Trophoblast cell (in vitro differentiated cells and primary cell): Measurements from ENCODE around the gene EVC2.

Experiments
- DNase-seq, 2 donors: peaks; one replicate each; pipeline ENCODE4 v3.0.0-alpha.2; 2016
- H2AFZ ChIP-seq: 2 replicates; pipeline ENCODE4 v1.6.1; 2013; ENCODE audit warnings: low read length, moderate library complexity, mild to moderate bottlenecking; ENCODE audit not compliant: insufficient read depth, poor library complexity
- H2AK5ac ChIP-seq: 2 replicates; pipeline ENCODE4 v1.6.1; 2013; ENCODE audit warnings: mild to moderate bottlenecking, low read length
- H2BK120ac ChIP-seq: 2 replicates; pipeline ENCODE4 v1.6.1; 2013; ENCODE audit warnings: low read length, mild to moderate bottlenecking, moderate library complexity; ENCODE audit not compliant: insufficient read depth, poor library complexity
- H2BK12ac ChIP-seq: 2 replicates; pipeline ENCODE4 v1.6.1; 2013; ENCODE audit warnings: mild to moderate bottlenecking, low read length, moderate library complexity
- H2BK5ac ChIP-seq: 2 replicates; pipeline ENCODE4 v1.6.1; 2013; ENCODE audit warnings: low read length, low read depth, moderate library complexity, mild to moderate bottlenecking; ENCODE audit not compliant: poor library complexity
- H3K14ac ChIP-seq: 2 replicates; pipeline ENCODE4 v1.6.1; 2013; ENCODE audit warnings: mild to moderate bottlenecking, low read length
- H3K18ac ChIP-seq: 2 replicates; pipeline ENCODE4 v1.6.1; 2013; ENCODE audit warnings: mild to moderate bottlenecking, low read length
- H3K23ac ChIP-seq: 2 replicates; pipeline ENCODE4 v1.6.1; 2013; ENCODE audit warnings: low read length
- H3K27ac ChIP-seq: 2 replicates; pipeline ENCODE4 v1.5.1; 2013; ENCODE audit warnings: low read depth, mild to moderate bottlenecking, inconsistent platforms, low read length, moderate library complexity
- H3K27me3 ChIP-seq: 2 replicates; pipeline ENCODE4 v1.6.1; 2013; ENCODE audit warnings: inconsistent platforms, mild to moderate bottlenecking, low read length, moderate library complexity; ENCODE audit not compliant: insufficient read depth
- H3K36me3 ChIP-seq, 2 experiments: 1 replicate in 1 of 2; 2 replicates in 1 of 2; pipeline ENCODE4 v1.6.1; 2013; ENCODE audit warnings: low read length in 2 of 2, mild to moderate bottlenecking in 2 of 2, moderate library complexity in 1 of 2; ENCODE audit not compliant: insufficient read depth in 2 of 2, control insufficient read depth in 1 of 2
- H3K4ac ChIP-seq: 2 replicates; pipeline ENCODE4 v1.6.1; 2013; ENCODE audit warnings: low read depth, mild to moderate bottlenecking, low read length, moderate library complexity
- H3K4me1 ChIP-seq, 2 experiments: 1 replicate in 1 of 2; 2 replicates in 1 of 2; pipeline ENCODE4 v1.6.1; 2013; ENCODE audit warnings: low read length in 2 of 2, mild to moderate bottlenecking in 2 of 2, moderate library complexity in 1 of 2; ENCODE audit not compliant: insufficient read depth in 2 of 2, control insufficient read depth in 1 of 2
- H3K4me2 ChIP-seq: 2 replicates; pipeline ENCODE4 v1.6.1; 2013; ENCODE audit warnings: inconsistent platforms, mild to moderate bottlenecking, low read length, moderate library complexity
- H3K4me3 ChIP-seq: 2 replicates; pipeline ENCODE4 v1.5.1; 2013; ENCODE audit warnings: mild to moderate bottlenecking, low read depth, low read length, inconsistent platforms
- H3K79me1 ChIP-seq: one replicate; pipeline ENCODE4 v1.6.1; 2013; ENCODE audit warnings: low read length
- H3K79me2 ChIP-seq: 2 replicates; pipeline ENCODE4 v1.6.1; 2013; ENCODE audit warnings: low read length, mild to moderate bottlenecking; ENCODE audit not compliant: control insufficient read depth, insufficient read depth, poor library complexity
- H3K9ac ChIP-seq: 2 replicates; pipeline ENCODE4 v1.6.1; 2013; ENCODE audit warnings: mild to moderate bottlenecking, low read length
- H3K9me3 ChIP-seq: 2 replicates; pipeline ENCODE4 v1.6.1; 2013; ENCODE audit warnings: low read depth, mild to moderate bottlenecking, control low read depth, inconsistent platforms, low read length; ENCODE audit not compliant: insufficient read depth
- H4K12ac ChIP-seq: 2 replicates; pipeline ENCODE4 v1.6.1; 2013; ENCODE audit warnings: low read depth, mild to moderate bottlenecking, low read length, moderate library complexity
- H4K8ac ChIP-seq: 2 replicates; pipeline ENCODE4 v1.6.1; 2013; ENCODE audit warnings: low read depth, mild to moderate bottlenecking, low read length, moderate library complexity
- H4K91ac ChIP-seq: one replicate; pipeline ENCODE4 v1.6.1; 2013; ENCODE audit warnings: low read depth, mild to moderate bottlenecking, low read length, moderate library complexity
- WGBS: extraction: QIAGEN DNeasy Blood & Tissue Kit; methylation state at CpG from one replicate; pipeline ENCODE4 v1.1.7; 2013; ENCODE audit warnings: missing lambda C conversion rate; ENCODE audit not compliant: insufficient read length, insufficient coverage; ENCODE audit errors: extremely low coverage; 5-methylcytosine and 5-hydroxymethylcytosine counted together

EVC2 gene

GRCh38 chr4:5532100-5532499, 176.3 kb downstream of the EVC2 start:
- Histone ChIP-seq H3K79me1 (no peaks in the 10 kb centered on the region), H3K4me3 (no peak overlapping the region), H3K4ac (no peak overlapping the region), H3K27ac (no peak overlapping the region), H3K18ac (no peak overlapping the region), H4K8ac (no peak overlapping the region), H3K9ac (no peak overlapping the region), H3K79me2 (no peaks in the 10 kb centered on the region), H2AK5ac (no peak overlapping the region), H4K12ac (no peak overlapping the region), H3K36me3 (peaks cover 0 to 3% of the 10 kb centered on the region in 2 experiments), H3K9me3 (peaks cover 3% of the 10 kb centered on the region), H3K14ac (no peak overlapping the region), H2BK120ac (no peak overlapping the region), H4K91ac (no peak overlapping the region), H3K4me1 (no peaks in the 10 kb centered on the region), H2AFZ (no peak overlapping the region), H3K27me3 (no peaks in the 10 kb centered on the region), H2BK5ac (no peak overlapping the region), H2BK12ac (no peak overlapping the region), H3K23ac (no peak overlapping the region), H3K4me2 (no peak overlapping the region)
- WGBS, result no CpG with 5 or more reads among the region's 2 CpGs
- DNase-seq, result no peak

- Histone ChIP-seq H3K36me3 (peaks cover 0 to 3% of the 10 kb centered on the region in 2 experiments), H4K12ac (no peak overlapping the region), H3K9me3 (no peaks in the 10 kb centered on the region), H3K23ac (peak overlapping the region; percentile 23), H3K18ac (no peak overlapping the region), H2AFZ (no peak overlapping the region), H4K91ac (no peak overlapping the region), H2BK120ac (no peak overlapping the region), H3K4me3 (no peak overlapping the region), H3K14ac (no peak overlapping the region), H2AK5ac (no peak overlapping the region), H3K79me2 (no peaks in the 10 kb centered on the region), H4K8ac (no peak overlapping the region), H2BK5ac (no peak overlapping the region), H3K27me3 (no peaks in the 10 kb centered on the region), H3K4me2 (no peak overlapping the region), H3K9ac (no peak overlapping the region), H3K4ac (no peak overlapping the region), H2BK12ac (no peak overlapping the region), H3K4me1 (no peaks in the 10 kb centered on the region), H3K27ac (no peak overlapping the region), H3K79me1 (no peaks in the 10 kb centered on the region)
- DNase-seq, result no peak
- no CpG with 5 or more reads among the region's 4 CpGs for WGBS
Measured at GRCh38 chr4:5528031-5528436, 180.3 kb downstream of the EVC2 start.

DNA sequence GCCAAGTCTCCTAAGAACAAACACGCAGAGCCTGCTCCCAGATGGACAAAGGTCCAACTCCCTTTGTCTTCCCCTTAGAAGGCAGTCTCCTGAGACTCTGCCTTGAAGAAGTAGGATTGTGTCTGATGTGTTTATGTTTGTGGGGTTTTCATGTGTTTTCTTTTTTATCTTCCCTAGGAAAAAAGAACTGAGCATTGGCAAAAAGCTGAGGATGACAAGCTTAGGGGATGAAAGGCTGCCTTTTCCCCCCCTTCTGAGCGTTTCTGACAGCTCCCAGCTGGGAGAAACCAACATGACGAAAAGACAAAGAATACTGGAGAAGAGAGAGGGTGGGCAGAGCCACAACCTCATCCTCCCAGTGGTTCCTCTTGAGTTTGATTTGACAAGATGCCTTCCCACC, 181.1 kb downstream of the EVC2 start:
- no peak overlapping the region for H3K14ac ChIP-seq
- no peak overlapping the region for H3K4me3 ChIP-seq
- no peaks in the 10 kb centered on the region for H3K79me1 ChIP-seq
- H4K8ac ChIP-seq, result no peak overlapping the region
- no peak overlapping the region for H4K91ac ChIP-seq
- H3K27me3 ChIP-seq, result no peaks in the 10 kb centered on the region
- DNase-seq, result no peak
- no peak overlapping the region for H3K4me2 ChIP-seq
- no peaks in the 10 kb centered on the region for H3K79me2 ChIP-seq
- H3K36me3 ChIP-seq, result peaks cover 0 to 3% of the 10 kb centered on the region in 2 experiments
- no peak overlapping the region for H3K27ac ChIP-seq
- no peaks in the 10 kb centered on the region for H3K4me1 ChIP-seq
- H2BK5ac ChIP-seq, result no peak overlapping the region
- H3K9ac ChIP-seq, result no peak overlapping the region
- H3K18ac ChIP-seq, result no peak overlapping the region
- H2BK12ac ChIP-seq, result no peak overlapping the region
- no peak overlapping the region for H2BK120ac ChIP-seq
- WGBS, result no CpG with 5 or more reads among the region's 3 CpGs
- no peak overlapping the region for H2AK5ac ChIP-seq
- H4K12ac ChIP-seq, result no peak overlapping the region
- H2AFZ ChIP-seq, result no peak overlapping the region
- H3K23ac ChIP-seq, result no peak overlapping the region
- no peaks in the 10 kb centered on the region for H3K9me3 ChIP-seq
- no peak overlapping the region for H3K4ac ChIP-seq

GRCh38 chr4:5526080-5526846, 182.1 kb downstream of the EVC2 start:
- H3K4ac ChIP-seq, result no peak overlapping the region
- no peak overlapping the region for H4K8ac ChIP-seq
- H4K12ac ChIP-seq, result no peak overlapping the region
- no peaks in the 10 kb centered on the region for H3K79me1 ChIP-seq
- H3K27ac ChIP-seq, result no peak overlapping the region
- no CpG with 5 or more reads among the region's 3 CpGs for WGBS
- H2BK5ac ChIP-seq, result no peak overlapping the region
- no peaks in the 10 kb centered on the region for H3K79me2 ChIP-seq
- H3K4me2 ChIP-seq, result no peak overlapping the region
- H3K27me3 ChIP-seq, result no peaks in the 10 kb centered on the region
- no peak overlapping the region for H3K23ac ChIP-seq
- H3K36me3 ChIP-seq, result peaks cover 0 to under 1% of the 10 kb centered on the region in 2 experiments
- H3K14ac ChIP-seq, result no peak overlapping the region
- H2BK12ac ChIP-seq, result no peak overlapping the region
- no peak overlapping the region for H3K18ac ChIP-seq
- H3K9me3 ChIP-seq, result no peaks in the 10 kb centered on the region
- no peak overlapping the region for H2AK5ac ChIP-seq
- no peak for DNase-seq
- H3K9ac ChIP-seq, result no peak overlapping the region
- H3K4me1 ChIP-seq, result no peaks in the 10 kb centered on the region
- no peak overlapping the region for H2BK120ac ChIP-seq
- no peak overlapping the region for H3K4me3 ChIP-seq
- H4K91ac ChIP-seq, result no peak overlapping the region
- H2AFZ ChIP-seq, result no peak overlapping the region
